ENCODE measurements around the gene ACE.

The ACE gene

DNA sequence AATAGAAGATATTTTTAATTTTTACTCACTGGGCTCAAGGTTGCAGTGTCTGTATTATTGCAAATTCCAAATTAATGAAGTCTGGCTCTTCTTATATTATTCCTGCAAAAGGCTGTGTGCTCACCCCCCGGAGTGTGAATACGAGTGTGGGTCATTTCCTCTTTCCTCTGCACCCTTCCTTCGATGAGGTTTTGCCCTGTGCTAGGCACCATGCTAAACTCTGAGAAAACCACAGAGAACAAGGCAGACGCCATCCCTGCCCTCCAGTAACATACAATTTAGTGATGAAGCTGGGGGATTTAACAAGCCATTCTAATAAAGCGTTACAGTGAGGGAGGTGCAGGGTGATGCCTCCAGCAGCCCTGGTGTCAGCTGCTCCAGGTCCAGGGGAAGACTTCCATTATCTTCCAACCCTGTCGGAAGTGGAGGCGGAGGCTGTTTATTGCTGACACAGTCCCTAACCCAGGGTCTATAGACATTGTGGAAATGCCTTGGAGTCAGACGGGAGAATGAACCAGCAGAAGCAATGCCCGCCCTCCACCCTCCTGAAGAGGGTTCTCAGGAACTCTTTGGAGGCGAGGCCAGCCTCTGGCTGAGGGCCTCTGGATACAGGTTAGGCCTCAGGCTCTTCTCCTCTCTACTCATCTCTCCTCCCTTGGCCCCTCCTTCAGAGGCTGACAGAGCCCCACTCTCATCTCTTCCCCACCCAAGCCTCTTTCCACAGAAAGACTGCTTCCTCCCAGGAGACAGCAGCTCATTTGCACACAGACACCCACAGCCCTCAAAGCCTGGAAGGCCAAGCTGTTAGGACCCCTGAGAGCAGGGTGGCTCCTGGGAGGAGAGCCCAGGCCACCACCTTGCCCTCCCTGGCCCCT is 2.0 kb upstream of the ACE start:
- DNase-seq (ENCODE audit: low read depth): no peak

DNA sequence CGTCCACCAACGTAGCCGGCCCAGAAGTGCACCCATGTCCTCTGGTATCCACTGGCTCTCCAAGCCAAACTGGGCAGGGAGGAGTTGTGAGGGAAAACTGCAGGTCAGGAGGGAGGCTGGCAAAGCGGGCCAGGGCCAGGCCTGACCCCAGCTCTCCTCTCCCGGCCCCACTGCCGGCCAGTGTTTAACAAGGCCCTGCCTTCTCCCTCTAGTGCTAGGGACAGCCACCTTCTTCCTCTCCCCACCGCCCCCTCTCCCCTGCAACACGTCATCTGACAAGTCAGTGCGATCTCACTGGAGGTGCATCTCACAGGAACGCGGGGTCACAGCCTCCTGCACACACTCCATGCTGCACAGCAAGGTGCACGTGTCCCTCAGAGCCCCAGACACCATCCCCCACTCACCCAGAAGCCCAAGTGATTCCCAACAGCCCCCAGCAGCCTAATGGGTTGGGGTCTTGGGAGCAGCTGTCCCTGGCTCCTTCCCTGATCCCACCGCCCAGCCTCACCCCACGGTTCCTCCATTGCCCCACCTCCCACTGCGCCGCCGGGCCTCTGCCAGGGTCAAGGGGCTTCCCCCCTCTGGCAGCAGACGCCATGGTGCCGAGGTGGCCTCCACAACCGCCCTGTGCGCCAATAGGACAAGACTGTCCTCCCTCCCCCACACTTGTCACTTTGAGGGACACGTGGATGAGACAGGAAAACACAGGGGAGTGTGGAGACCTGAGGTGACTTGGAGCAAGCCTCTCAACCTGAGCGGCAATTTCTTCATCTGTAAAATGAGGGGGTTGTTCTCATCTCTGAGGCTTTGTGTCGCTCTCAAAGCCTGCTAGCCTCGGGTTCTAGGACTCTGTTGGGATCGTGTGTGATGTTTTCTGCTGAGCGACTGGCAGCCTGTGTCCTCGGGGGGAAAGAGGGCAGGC is 1.1 kb upstream of the ACE start:
- DNase-seq (ENCODE audit: low read depth): no peak

DNA sequence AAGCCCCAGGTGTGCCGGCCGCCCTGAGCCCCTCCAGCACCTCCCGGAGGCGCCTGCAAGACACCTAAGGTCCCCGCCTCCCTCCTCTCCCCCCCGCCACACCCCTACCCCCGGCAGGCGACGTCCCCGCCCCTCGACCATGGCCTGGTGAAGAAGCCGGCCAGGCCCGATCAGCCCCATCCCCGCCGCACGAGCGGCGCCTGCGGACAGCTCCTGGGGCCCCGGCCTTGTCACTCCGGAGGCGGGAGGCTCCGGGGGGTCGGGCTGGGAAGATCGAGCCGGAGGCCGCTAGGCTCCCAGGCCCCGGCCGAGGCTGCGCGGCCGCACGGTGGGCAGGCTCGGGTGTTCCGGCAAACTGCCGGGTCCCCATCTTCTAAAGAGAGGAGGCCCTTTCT is 405 bp upstream of the ACE start:
- no peak for DNase-seq (ENCODE audit: low read depth)

- no peak for DNase-seq (ENCODE audit: low read depth)
These were observed 899 bp downstream of the ACE start for GRCh38 chr17:63477480-63478440.

- peak; percentile 66 for DNase-seq (ENCODE audit: low read depth)
These were observed 2.1 kb downstream of the ACE start for GRCh38 chr17:63478814-63479494.

DNA sequence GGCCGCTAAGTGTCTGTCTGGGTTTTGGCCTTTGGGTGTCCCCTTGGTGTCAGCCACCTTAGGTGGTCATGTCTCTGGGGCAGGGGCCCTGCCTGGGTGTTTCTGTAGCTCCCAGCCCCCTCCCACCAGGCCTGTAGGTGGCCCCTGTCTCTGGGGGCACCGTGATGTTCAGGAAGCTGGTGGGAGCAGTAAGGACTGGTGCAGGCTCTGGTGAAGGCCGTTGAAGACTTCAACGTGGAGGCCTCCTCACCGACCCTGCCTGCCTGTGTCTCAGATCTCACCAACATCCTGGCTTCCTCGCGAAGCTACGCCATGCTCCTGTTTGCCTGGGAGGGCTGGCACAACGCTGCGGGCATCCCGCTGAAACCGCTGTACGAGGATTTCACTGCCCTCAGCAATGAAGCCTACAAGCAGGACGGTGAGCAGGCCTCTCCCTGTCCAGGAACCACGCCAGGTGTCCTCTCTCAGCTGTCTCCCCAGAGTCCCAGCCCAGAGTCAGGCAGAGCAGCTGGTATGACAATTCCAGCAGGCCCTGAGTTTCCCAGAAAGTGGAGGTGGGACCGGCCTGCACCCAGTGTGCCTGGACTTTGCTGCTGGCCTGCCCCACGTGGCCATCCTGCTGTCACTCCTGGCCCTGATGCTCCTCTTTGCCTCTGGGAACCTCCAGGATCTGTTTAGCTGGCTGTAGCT is 2.8 kb downstream of the ACE start:
- DNase-seq (ENCODE audit: low read depth): no peak

DNA sequence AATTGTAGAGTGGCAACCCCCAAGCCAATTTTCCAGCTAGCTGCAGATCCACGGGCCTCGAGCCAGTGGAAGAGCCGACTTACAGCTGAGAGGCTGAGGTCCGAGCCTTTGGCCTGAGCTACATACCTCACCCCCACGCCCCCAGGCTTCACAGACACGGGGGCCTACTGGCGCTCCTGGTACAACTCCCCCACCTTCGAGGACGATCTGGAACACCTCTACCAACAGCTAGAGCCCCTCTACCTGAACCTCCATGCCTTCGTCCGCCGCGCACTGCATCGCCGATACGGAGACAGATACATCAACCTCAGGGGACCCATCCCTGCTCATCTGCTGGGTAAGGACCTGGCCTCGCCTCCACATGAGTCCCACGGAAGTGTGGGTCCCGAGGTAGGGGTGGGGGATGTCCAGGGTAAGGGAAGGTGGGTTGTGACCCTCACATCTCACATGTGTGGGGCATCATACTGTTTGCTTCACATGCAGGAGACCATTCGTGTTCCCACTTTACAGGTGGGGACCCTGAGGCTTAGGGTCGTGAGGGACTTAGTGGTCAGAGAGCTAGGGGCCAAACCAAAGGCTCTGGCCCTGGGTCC is 3.4 kb downstream of the ACE start:
- no peak for DNase-seq (ENCODE audit: low read depth)

- DNase-seq (ENCODE audit: low read depth): no peak
These were observed 4.1 kb downstream of the ACE start for GRCh38 chr17:63480826-63481487.

DNA sequence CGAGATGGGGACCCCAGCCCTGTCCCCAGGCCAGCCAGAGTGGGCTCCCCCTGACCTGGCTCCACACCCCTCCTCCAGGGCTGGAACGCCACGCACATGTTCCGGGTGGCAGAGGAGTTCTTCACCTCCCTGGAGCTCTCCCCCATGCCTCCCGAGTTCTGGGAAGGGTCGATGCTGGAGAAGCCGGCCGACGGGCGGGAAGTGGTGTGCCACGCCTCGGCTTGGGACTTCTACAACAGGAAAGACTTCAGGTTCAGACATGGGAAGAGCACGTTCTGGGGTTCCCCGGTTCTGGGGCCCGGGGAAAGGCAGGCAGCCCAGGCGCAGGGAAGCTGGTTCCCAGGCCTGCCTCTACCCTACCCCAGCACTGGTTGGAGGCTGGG is 4.6 kb downstream of the ACE start:
- no peak for DNase-seq (ENCODE audit: low read depth)

GRCh38 chr17:63482509-63482908 is 5.6 kb downstream of the ACE start:
- DNase-seq (ENCODE audit: low read depth): no peak

GRCh38 chr17:63483038-63483437 is 6.2 kb downstream of the ACE start:
- DNase-seq (ENCODE audit: low read depth): no peak

DNA sequence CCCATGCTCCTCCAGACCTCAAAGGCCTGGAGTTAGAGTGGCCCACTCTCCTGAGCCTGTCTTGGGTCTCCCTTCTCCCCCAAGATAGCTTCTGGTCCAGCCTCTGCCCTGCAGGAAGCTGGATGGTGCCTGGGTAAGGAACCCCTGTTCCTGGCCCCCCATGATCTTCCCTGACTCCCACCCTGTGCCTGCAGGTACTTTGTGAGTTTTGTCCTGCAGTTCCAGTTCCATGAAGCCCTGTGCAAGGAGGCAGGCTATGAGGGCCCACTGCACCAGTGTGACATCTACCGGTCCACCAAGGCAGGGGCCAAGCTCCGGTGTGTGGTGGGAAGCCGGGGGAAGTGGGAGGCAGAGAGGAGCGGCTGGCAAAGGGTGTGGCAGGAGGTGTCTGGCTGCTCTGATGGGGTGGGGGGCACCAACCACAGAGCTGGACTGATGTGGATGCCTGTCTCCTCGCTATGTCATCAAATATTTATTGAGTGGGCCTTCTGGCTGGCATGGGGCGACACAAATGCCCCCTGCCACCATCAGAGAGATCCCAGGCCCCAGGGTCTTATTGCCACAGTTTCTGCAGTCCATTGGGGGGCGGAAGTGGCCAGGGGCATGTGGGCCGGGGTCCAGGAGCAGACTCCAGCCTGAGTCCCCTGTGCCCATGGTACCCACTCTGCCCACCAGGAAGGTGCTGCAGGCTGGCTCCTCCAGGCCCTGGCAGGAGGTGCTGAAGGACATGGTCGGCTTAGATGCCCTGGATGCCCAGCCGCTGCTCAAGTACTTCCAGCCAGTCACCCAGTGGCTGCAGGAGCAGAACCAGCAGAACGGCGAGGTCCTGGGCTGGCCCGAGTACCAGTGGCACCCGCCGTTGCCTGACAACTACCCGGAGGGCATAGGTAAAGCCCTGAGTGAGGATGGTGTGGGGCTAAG is 7.1 kb downstream of the ACE start:
- no peak for DNase-seq (ENCODE audit: low read depth)

GRCh38 chr17:63486317-63487013 is 9.6 kb downstream of the ACE start:
- DNase-seq (ENCODE audit: low read depth): no peak

DNA sequence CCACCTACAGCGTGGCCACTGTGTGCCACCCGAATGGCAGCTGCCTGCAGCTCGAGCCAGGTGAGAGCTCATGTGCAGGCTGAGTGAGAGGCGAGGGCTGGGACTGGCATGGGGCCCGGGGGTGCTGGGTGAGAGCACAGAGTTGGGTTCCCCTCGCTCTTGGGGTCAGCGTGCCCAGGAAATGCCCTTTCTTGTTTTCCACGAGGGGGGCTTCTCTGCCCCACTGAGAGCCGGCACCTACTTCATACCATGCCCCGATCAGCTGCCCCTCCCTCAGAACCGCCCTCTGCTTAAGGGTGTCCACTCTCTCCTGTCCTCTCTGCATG is 10.1 kb downstream of the ACE start:
- no peak for DNase-seq (ENCODE audit: low read depth)

- no peak for DNase-seq (ENCODE audit: low read depth)
These were observed 12.0 kb downstream of the ACE start for GRCh38 chr17:63488851-63489250.

GRCh38 chr17:63489291-63489690 is 12.4 kb downstream of the ACE start:
- DNase-seq (ENCODE audit: low read depth): no peak

DNA sequence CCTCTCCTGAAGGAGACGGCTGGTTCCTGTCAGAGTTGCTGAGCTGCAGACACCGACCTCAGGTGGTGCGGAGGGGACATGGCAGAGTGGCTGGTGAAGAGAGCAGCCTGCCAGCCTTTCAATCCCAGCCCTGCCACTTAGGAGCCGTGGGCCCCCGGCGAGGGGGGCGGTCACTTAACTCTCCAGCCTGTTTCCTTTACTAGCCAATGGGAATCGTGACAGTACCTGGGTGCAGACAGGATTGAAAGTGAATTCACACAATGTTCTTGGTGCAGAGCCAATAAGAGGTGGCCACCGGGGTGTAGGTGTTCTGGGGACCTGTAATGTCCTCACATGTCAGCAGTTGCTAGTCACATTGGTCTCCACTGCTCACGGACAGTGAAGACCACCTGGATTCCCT is 13.5 kb downstream of the ACE start:
- DNase-seq (ENCODE audit: low read depth): no peak

DNA sequence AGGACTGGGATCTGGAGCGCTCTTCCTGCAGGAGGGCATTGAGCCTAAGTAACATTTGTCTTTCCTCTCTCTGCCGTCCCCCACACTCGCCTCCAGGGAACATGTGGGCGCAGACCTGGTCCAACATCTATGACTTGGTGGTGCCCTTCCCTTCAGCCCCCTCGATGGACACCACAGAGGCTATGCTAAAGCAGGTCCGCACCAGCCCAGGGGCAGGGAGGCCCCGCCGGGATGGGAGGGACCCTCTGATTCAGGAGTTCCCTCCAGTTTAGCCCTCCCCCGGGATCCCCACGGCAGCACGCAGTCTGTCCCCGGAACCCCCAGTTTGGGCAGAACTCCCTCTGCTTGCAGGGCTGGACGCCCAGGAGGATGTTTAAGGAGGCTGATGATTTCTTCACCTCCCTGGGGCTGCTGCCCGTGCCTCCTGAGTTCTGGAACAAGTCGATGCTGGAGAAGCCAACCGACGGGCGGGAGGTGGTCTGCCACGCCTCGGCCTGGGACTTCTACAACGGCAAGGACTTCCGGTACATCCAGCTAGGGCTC is 14.1 kb downstream of the ACE start:
- DNase-seq (ENCODE audit: low read depth): no peak
